Neural crest cell (in vitro differentiated cells): Measurements from ENCODE around the gene IGFALS. TPM values are rescaled to one million over a fixed set of nuclear protein-coding genes. Genes with fewer than 3 reads are reported as not detected.

ENCODE experiments used
- DNase-seq: peaks from one replicate; pipeline ENCODE4 v3.0.0; 2021; ENCODE audit warnings: low read depth, mixed read lengths, low spot score
- H3K27ac Mint-ChIP-seq: one replicate; pipeline ENCODE4 v1.8.0; 2021; ENCODE audit warnings: mild to moderate bottlenecking, mixed read lengths; ENCODE audit not compliant: unreplicated experiment
- H3K27me3 Mint-ChIP-seq: 2 replicates; pipeline ENCODE4 v1.8.0; 2021; ENCODE audit warnings: low read depth, mild to moderate bottlenecking, mixed read lengths
- H3K36me3 Mint-ChIP-seq: 2 replicates; pipeline ENCODE4 v1.8.0; 2021; ENCODE audit warnings: low read depth, mild to moderate bottlenecking, mixed read lengths
- H3K4me1 Mint-ChIP-seq: 2 replicates; pipeline ENCODE4 v1.8.0; 2021; ENCODE audit warnings: mixed read lengths
- H3K4me3 Mint-ChIP-seq: one replicate; pipeline ENCODE4 v1.8.0; 2021; ENCODE audit warnings: mild to moderate bottlenecking, mixed read lengths
- H3K9me3 Mint-ChIP-seq: 2 replicates; pipeline ENCODE4 v1.8.0; 2021; ENCODE audit warnings: mixed read lengths
- total RNA-seq: library from RNA; stranded (reverse); gene quantifications from 2 replicates; pipeline ENCODE4 v1.2.1, GENCODE V29; 2021
- TF ChIP-seq, protein P1 (sequence below): fragments of 200-600 bp; sonication (generic); conservative IDR thresholded peaks from 2 replicates; pipeline ENCODE4 v1.5.0; 2021; ENCODE audit warnings: antibody characterized with exemption, mild to moderate bottlenecking

IGFALS gene
- total RNA-seq, 1 donor from 2014 or later, result 0.14 TPM

DNA sequence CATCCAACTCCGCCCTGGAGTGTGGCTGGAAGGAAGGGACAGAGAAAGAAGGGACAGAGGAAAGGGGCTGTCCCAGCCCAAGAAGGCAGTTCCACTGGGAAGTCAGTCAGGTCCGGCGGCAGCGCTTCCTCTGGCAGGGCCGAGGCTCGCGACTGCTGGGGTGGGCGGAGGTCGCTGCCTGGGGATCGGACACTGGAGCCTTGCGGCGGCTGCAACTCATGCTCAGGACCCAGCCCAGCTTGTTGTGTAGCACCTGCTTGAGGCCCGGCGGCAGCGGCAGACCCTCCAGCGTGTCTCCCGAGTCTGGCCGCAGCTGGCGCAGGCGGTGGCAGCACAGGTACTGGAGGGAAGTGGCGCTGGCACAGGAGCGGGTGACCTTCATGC lies 16.5 kb downstream of the IGFALS start:
- Mint-ChIP-seq H3K4me1 (peaks cover 13% of the 10 kb centered on the region), H3K36me3 (peaks cover 4% of the 10 kb centered on the region), H3K27me3 (peaks cover 3% of the 10 kb centered on the region), H3K9me3 (no peaks in the 10 kb centered on the region), H3K27ac (no peak overlapping the region), H3K4me3 (peak overlapping the region; percentile 67)
- DNase-seq, result no peak
- TF ChIP-seq, protein P1, sequence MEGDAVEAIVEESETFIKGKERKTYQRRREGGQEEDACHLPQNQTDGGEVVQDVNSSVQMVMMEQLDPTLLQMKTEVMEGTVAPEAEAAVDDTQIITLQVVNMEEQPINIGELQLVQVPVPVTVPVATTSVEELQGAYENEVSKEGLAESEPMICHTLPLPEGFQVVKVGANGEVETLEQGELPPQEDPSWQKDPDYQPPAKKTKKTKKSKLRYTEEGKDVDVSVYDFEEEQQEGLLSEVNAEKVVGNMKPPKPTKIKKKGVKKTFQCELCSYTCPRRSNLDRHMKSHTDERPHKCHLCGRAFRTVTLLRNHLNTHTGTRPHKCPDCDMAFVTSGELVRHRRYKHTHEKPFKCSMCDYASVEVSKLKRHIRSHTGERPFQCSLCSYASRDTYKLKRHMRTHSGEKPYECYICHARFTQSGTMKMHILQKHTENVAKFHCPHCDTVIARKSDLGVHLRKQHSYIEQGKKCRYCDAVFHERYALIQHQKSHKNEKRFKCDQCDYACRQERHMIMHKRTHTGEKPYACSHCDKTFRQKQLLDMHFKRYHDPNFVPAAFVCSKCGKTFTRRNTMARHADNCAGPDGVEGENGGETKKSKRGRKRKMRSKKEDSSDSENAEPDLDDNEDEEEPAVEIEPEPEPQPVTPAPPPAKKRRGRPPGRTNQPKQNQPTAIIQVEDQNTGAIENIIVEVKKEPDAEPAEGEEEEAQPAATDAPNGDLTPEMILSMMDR, result no peak

DNA sequence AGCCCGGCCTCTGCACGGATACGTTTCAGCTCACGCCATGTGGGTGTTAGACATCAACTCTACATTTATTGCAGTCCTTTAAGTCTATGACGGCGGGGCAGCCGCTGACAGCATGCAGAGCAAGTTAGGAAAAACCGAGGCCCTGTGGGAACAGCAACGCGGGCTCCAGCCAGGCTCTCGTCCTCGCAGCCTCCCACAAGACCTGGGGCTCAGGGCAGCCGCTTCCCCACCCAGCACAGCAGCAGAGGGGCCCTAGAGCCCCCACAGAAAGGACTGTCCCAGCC lies 16.9 kb downstream of the IGFALS start:
- H3K9me3 Mint-ChIP-seq, result no peaks in the 10 kb centered on the region
- H3K4me1 Mint-ChIP-seq, result peaks cover 13% of the 10 kb centered on the region
- TF ChIP-seq, protein P1, result no peak
- peak overlapping the region; percentile 67 for H3K4me3 Mint-ChIP-seq
- no peak for DNase-seq
- peaks cover 6% of the 10 kb centered on the region for H3K36me3 Mint-ChIP-seq
- H3K27ac Mint-ChIP-seq, result peak overlapping the region; percentile 57
- H3K27me3 Mint-ChIP-seq, result peaks cover 3% of the 10 kb centered on the region

DNA sequence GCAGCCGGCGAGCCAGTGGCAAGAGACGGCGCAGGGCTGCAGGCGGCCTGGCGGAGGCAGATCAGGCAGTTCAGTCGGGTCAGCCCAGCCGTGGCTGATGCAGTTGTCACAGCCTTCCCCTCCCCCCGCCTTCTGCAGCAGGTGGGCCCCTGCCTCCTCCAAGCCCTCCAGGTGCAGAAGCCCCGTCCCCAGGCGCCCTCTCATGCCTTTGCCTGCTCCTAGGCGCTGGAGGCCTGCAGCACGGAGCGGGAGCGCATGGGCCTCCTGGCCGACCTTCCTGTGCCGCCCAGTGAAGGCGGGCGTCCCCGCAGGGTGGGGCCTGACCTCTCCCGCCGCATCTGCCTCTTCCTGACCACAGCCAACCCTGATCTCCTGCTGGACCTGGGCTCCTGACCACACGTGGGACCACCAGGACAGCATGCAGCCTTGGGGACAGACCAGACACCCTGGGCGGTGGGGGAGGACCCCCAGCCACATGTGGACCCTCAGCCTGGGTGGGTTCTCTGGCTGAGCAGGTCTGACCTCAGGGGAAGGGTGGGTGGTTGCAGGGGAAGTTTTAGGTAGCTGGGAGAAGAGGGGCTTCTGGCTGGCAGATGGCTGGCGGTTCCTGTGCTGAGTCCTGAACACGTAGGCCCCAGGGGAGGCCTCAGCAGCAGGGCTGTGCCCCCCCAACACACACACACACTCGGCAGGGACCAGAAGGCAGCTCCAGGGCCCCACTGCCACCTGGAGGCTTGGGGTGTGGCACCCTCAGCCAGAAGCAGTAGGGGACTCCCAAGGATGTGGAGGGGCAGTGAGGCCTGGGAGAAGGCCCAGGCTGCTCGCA lies 17.4 kb downstream of the IGFALS start:
- TF ChIP-seq, protein P1, result no peak
- Mint-ChIP-seq H3K4me3 (peak overlapping the region; percentile 67), H3K36me3 (peaks cover 6% of the 10 kb centered on the region), H3K4me1 (peaks cover 8% of the 10 kb centered on the region), H3K27ac (peak overlapping the region; percentile 57), H3K27me3 (peaks cover 3% of the 10 kb centered on the region), H3K9me3 (no peaks in the 10 kb centered on the region)
- no peak for DNase-seq

DNA sequence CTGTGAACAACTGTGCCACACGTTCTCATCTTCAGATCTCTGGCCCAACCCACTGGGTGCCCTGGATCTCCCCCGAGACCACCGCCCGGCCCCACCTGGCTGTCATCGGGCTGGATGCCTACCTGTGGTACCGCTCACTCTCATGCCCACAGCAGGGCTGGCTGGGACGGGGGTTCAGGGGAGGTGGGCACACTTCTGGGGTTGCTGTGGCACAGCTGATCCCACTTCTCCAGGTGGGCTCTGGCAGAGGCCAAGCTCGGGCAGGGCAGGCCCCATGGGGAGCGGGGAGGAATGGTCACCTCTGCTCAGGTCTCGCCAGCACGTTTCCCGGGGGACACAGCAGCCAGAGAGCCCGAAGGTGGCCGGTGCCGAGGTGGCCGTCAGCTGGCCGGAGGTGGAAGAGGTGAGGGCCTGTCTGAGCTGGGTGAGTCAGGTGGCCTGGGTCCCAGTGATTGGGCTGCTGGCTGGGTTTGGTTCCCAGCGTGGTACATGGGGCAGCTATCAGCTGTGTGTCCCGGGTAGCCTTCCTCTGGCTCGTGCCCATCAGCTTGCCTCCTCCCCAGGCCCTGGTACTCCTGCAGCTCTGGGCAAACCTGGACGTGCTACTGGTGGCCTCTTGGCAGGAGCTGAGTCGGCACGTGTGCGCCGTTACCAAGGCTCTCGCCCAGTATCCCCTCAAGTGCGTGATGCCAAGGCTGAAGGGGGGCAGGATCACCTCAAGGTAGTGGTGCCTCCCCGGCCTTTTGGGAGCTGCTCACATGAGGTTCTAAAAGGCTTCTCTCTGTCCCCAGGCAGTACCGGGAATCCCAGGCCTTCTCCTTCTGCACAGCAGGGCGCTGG lies 18.3 kb downstream of the IGFALS start:
- peaks cover 6% of the 10 kb centered on the region for H3K36me3 Mint-ChIP-seq
- H3K27ac Mint-ChIP-seq, result no peak overlapping the region
- H3K4me3 Mint-ChIP-seq, result peak overlapping the region; percentile 51
- DNase-seq, result no peak
- H3K4me1 Mint-ChIP-seq, result peaks cover 8% of the 10 kb centered on the region
- TF ChIP-seq, protein P1, result no peak
- peaks cover 4% of the 10 kb centered on the region for H3K27me3 Mint-ChIP-seq
- no peaks in the 10 kb centered on the region for H3K9me3 Mint-ChIP-seq

DNA sequence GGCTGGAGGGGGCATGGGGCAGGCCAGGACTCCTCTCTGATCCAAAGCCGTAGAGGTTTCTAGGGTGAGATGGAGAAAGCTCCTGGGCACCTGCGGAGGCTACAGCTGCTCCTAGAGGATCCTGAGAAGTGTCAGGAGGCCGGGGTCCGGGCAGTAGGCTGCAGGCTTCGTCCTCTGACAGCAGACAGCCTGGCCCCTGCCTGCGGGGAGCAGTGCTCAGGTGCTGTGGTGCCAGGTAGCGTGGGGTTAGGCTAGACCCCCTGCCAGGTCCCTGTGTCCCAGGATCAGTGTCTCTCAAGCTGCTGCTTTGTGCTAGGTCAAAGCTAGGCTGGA lies 19.1 kb downstream of the IGFALS start:
- Mint-ChIP-seq H3K36me3 (peaks cover 6% of the 10 kb centered on the region), H3K27ac (no peak overlapping the region), H3K4me1 (peaks cover 8% of the 10 kb centered on the region), H3K4me3 (peak overlapping the region; percentile 51), H3K27me3 (peaks cover 6% of the 10 kb centered on the region), H3K9me3 (no peaks in the 10 kb centered on the region)
- TF ChIP-seq, protein P1, result no peak
- DNase-seq, result no peak
